Measurements from ENCODE around the gene LRIG1. TPM values are rescaled to one million over a fixed set of nuclear protein-coding genes. Genes with fewer than 3 reads are reported as not detected.

Gene LRIG1
- total RNA-seq, 4 donors from 2014 or later, result 48.6 to 58.6 (median 52.5) TPM

- Histone ChIP-seq H3K4me1 (peaks cover 0 to 41% (median 7%) of the 10 kb centered on the region in 4 donors), H3K27me3 (no peaks in the 10 kb centered on the region), H3K9me3 (no peaks in the 10 kb centered on the region), H3K27ac (no peak overlapping the region), H3K36me3 (peaks cover 0 to 82% (median 5%) of the 10 kb centered on the region in 3 donors), H3K4me3 (no peak overlapping the region)
- 89 to 94% methylated on average over 7 of the region's 7 CpGs for WGBS, 2 donors
- DNase-seq (ENCODE audit: low spot score in 2 of 2), result no peak
- TF ChIP-seq EP300 (IDR thresholded peaks at IDR 0.05), result no peak
- TF ChIP-seq POLR2A (IDR thresholded peaks at IDR 0.05), result no peak
- TF ChIP-seq CTCF (IDR thresholded peaks at IDR 0.05), result no peak
Observed at GRCh38 chr3:66410976-66411375, 89.8 kb downstream of the LRIG1 start.

GRCh38 chr3:66409771-66410754, 90.8 kb downstream of the LRIG1 start:
- TF ChIP-seq CTCF (IDR thresholded peaks at IDR 0.05), result no peak
- no peak for TF ChIP-seq EP300 (IDR thresholded peaks at IDR 0.05)
- no peak for TF ChIP-seq POLR2A (IDR thresholded peaks at IDR 0.05)
- Histone ChIP-seq H3K4me1 (peaks cover 0 to 50% (median 9%) of the 10 kb centered on the region in 4 donors), H3K4me3 (no peak overlapping the region), H3K9me3 (no peaks in the 10 kb centered on the region), H3K27ac (peak overlapping the region in 2 of 4 donors; percentile 16 to 26), H3K36me3 (peaks cover 0 to 85% (median 5%) of the 10 kb centered on the region in 3 donors), H3K27me3 (no peaks in the 10 kb centered on the region)
- WGBS, 2 donors, result 95 to 96% methylated on average over 23 to 24 of the region's 24 CpGs
- DNase-seq (ENCODE audit: low spot score in 2 of 2), result no peak

GRCh38 chr3:66407611-66408218, 93.1 kb downstream of the LRIG1 start:
- TF ChIP-seq CTCF (IDR thresholded peaks at IDR 0.05) (peak; percentile 79 to 93 (median 89)), EP300 (IDR thresholded peaks at IDR 0.05) (peak in 1 of 2 donors; percentile 36), POLR2A (IDR thresholded peaks at IDR 0.05) (no peak)
- Histone ChIP-seq H3K4me3 (no peak overlapping the region), H3K9me3 (no peaks in the 10 kb centered on the region), H3K4me1 (peaks cover 0 to 63% (median 15%) of the 10 kb centered on the region in 4 donors), H3K36me3 (peaks cover 0 to 71% (median 5%) of the 10 kb centered on the region in 3 donors), H3K27ac (peak overlapping the region in 1 of 4 donors; percentile 26), H3K27me3 (no peaks in the 10 kb centered on the region)
- 52 to 60% methylated on average over 12 to 14 of the region's 14 CpGs for WGBS, 2 donors
- peak; percentile 67 to 78 for DNase-seq (ENCODE audit: low spot score in 2 of 2)

- Histone ChIP-seq H3K4me1 (peaks cover 0 to 70% (median 20%) of the 10 kb centered on the region in 4 donors), H3K27ac (peak overlapping the region in 2 of 4 donors; percentile 18 to 26), H3K36me3 (peaks cover 0 to 64% (median 5%) of the 10 kb centered on the region in 3 donors), H3K4me3 (no peak overlapping the region), H3K27me3 (no peaks in the 10 kb centered on the region), H3K9me3 (no peaks in the 10 kb centered on the region)
- TF ChIP-seq POLR2A (IDR thresholded peaks at IDR 0.05), result no peak
- no peak for TF ChIP-seq CTCF (IDR thresholded peaks at IDR 0.05)
- WGBS, 2 donors, result 61 to 72% methylated on average over 17 of the region's 17 CpGs
- DNase-seq (ENCODE audit: low spot score in 2 of 2), result no peak
Observed at GRCh38 chr3:66406831-66407610, 93.8 kb downstream of the LRIG1 start.

Measured in tibial nerve (tissue), 4 donors.